DMS 273 (cell line): ENCODE data around the gene SCN10A.

Experiments
- DNase-seq: peaks from one replicate; lab custom pipeline; 2025; ENCODE audit not compliant: unreplicated experiment; lab: John Stamatoyannopoulos, UW

Gene SCN10A

GRCh38 chr3:38721207-38721772, 94.7 kb downstream of the SCN10A start:
- DNase-seq = no peak

GRCh38 chr3:38720465-38720864, 95.6 kb downstream of the SCN10A start:
- DNase-seq = no peak

- DNase-seq = no peak
These were observed 98.4 kb downstream of the SCN10A start for GRCh38 chr3:38717355-38718240.

GRCh38 chr3:38713121-38713520, 102.9 kb downstream of the SCN10A start:
- no peak for DNase-seq

GRCh38 chr3:38711321-38711720, 104.7 kb downstream of the SCN10A start:
- DNase-seq = no peak

GRCh38 chr3:38707730-38708129, 108.3 kb downstream of the SCN10A start:
- peak; percentile 16 for DNase-seq

GRCh38 chr3:38706961-38707360, 109.1 kb downstream of the SCN10A start:
- no peak for DNase-seq

GRCh38 chr3:38702231-38702630, 113.8 kb downstream of the SCN10A start:
- no peak for DNase-seq

GRCh38 chr3:38698760-38699159, 117.3 kb downstream of the SCN10A start:
- no peak for DNase-seq

- no peak for DNase-seq
These were observed 118.0 kb downstream of the SCN10A start for GRCh38 chr3:38698061-38698460.

GRCh38 chr3:38696034-38696433, 120.0 kb downstream of the SCN10A start:
- DNase-seq = no peak

- no peak for DNase-seq
These were observed 125.8 kb downstream of the SCN10A start for GRCh38 chr3:38690185-38690584.

- no peak for DNase-seq
These were observed 126.2 kb downstream of the SCN10A start for GRCh38 chr3:38689774-38690173.

GRCh38 chr3:38689346-38689745, 126.7 kb downstream of the SCN10A start:
- DNase-seq = no peak

- DNase-seq = no peak
These were observed 128.7 kb downstream of the SCN10A start for GRCh38 chr3:38687321-38687720.

GRCh38 chr3:38684546-38684945, 131.5 kb downstream of the SCN10A start:
- no peak for DNase-seq

- no peak for DNase-seq
These were observed 146.3 kb downstream of the SCN10A start for GRCh38 chr3:38669668-38670067.

- peak; percentile 63 for DNase-seq
These were observed 153.5 kb downstream of the SCN10A start for GRCh38 chr3:38662544-38662943.

GRCh38 chr3:38658841-38659240, 157.2 kb downstream of the SCN10A start:
- DNase-seq = peak; percentile 7

GRCh38 chr3:38657369-38657768, 158.6 kb downstream of the SCN10A start:
- DNase-seq = no peak

GRCh38 chr3:38655708-38656300, 160.2 kb downstream of the SCN10A start:
- DNase-seq = peak; percentile 67
